NCI-H2081 (cell line): Measurements from ENCODE around the gene TCP11L1.
"Not testable (repeated sequence)": the region's sequence is repeated elsewhere in the genome, so short reads cannot be mapped to it uniquely, and the experiment has no call there.

Source experiments
- DNase-seq, 2 experiments: peaks; one replicate each; lab custom pipeline; 2025; lab: John Stamatoyannopoulos, UW

Gene TCP11L1

GRCh38 chr11:33065445-33066178 lies 26.2 kb downstream of the TCP11L1 start:
- DNase-seq: peak; percentile 46 to 63

GRCh38 chr11:33067294-33067693 lies 27.9 kb downstream of the TCP11L1 start:
- DNase-seq: no peak

DNA sequence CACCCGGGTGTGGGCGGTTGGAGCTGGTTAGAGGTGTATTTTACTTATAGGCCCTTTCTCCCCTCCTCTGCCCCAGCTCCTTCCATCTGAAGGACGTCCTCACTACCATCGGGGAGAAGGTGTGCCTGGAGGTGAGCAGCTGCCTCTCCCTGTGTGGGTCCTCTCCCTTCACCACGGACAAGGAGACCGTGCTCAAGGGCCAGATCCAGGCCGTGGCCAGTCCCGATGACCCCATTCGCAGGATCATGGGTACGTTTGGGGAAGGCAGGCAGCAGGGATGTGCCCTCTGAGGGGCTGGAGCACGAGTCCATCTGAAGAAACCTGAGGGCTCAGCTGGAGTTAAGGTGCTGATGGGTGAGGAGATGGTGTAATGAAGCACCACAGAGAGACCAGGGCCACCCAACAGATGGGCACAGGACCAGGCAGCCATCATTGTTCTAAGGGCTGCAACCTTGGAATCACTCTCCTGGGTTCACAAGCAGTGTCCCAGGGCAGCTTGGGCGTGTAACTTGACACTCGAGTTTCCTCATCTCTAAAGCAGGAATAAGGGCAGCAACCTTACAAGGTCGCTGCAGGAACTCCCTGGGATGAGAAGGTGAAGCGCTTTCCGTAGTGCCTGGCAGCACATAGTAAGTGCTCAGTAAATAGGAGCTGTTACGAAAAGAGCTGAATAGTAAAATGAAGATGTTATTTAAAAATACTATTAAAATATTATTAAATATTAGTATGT lies 29.4 kb downstream of the TCP11L1 start:
- no peak for DNase-seq

DNA sequence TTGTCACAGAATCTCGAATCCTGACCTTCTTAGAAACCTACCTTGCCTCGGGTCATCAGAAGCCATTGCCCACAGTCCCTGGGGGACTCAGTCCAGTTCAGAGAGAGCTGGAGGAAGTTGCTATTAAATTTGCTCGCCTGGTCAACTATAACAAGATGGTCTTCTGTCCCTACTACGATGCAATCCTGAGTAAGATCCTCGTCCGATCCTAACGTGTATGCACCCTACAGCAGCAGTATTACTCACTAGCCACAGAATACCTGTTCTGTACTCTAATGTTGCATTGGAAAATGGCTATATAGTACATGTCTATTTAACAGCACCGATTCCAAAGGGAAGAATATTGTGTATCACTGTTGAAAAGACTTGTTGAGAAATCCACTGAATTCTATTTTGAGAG lies 33.1 kb downstream of the TCP11L1 start:
- no peak for DNase-seq

DNA sequence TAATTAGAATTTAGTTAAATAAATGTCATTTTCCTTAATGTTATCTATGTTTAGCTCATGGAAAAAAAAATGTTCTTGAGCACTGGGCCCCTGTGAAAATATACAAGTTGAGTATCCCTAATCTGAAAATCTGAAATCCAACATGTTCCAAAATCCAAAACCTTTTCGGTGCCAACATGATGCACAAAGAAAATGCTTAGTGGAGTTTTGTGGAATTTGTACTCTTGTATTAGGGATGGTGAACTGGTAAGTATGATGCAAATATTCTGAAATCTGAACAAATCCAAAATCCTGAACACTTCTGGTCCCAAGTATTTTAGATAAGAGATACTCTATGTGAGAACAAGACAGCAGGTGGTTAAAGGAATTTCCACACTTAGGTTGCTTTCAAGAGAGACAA lies 44.5 kb downstream of the TCP11L1 start:
- no peak for DNase-seq

GRCh38 chr11:33086017-33086416 lies 46.6 kb downstream of the TCP11L1 start:
- DNase-seq: no peak

- DNase-seq: no peak
Measured at GRCh38 chr11:33089776-33090175, 50.4 kb downstream of the TCP11L1 start.

- DNase-seq: no peak
Measured at GRCh38 chr11:33094157-33094556, 54.8 kb downstream of the TCP11L1 start.

GRCh38 chr11:33103836-33104235 lies 64.5 kb downstream of the TCP11L1 start:
- no peak for DNase-seq

GRCh38 chr11:33109294-33109895 lies 70.0 kb downstream of the TCP11L1 start:
- no peak for DNase-seq

- DNase-seq: no peak
Measured at GRCh38 chr11:33110083-33110482, 70.7 kb downstream of the TCP11L1 start.

DNA sequence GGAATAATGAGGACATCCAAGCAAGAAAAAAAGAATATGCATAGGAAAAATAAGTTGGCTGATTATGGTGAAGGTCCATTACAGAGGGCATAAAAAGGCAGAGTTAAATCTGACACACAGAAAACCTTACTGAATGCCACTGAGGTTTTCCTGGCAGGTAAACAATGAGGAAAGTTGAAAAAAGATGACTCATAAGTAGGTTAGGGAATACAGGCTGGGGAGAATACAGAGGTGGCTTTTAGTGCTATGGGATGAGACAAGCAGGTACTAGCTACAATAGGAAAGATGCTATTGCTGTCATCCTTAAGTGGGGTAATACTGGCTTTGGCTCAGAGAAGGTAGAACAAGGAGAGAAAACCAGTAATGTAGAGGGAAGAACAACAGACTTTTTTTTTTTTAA lies 77.2 kb downstream of the TCP11L1 start:
- DNase-seq: no peak

GRCh38 chr11:33122696-33123095 lies 83.3 kb downstream of the TCP11L1 start:
- not testable (repeated sequence) for DNase-seq
